ENCODE measurements around the gene ZNF736. TPM values are rescaled to one million over a fixed set of nuclear protein-coding genes. Genes with fewer than 3 reads are reported as not detected.
"Not testable (repeated sequence)": the region's sequence is repeated elsewhere in the genome, so short reads cannot be mapped to it uniquely, and the experiment has no call there.

Gene ZNF736
- total RNA-seq, 3 donors from 2014 or later: 11.0 to 14.0 (median 11.7) TPM

GRCh38 chr7:64314566-64314965, 805 bp downstream of the ZNF736 start:
- DNase-seq (no peak), ATAC-seq (no peak)
- no peak for TF ChIP-seq CTCF (IDR thresholded peaks at IDR 0.05)
- Histone ChIP-seq H3K9me3 (no peaks in the 10 kb centered on the region), H3K36me3 (ENCODE audit: low read depth) (no peaks in the 10 kb centered on the region), H3K4me3 (peak overlapping the region; percentile 67), H3K4me1 (ENCODE audit: low read depth) (peaks cover 7% of the 10 kb centered on the region)
- intact Hi-C loops (cut with DNase I, micrococcal nuclease): no loop called here

- ATAC-seq; DNase-seq; intact Hi-C loops (cut with DNase I, micrococcal nuclease); H3K36me3 ChIP-seq (ENCODE audit: low read depth); H3K4me1 ChIP-seq (ENCODE audit: low read depth); H3K4me3 ChIP-seq; H3K9me3 ChIP-seq: not testable (repeated sequence)
These were observed 2.4 kb downstream of the ZNF736 start for GRCh38 chr7:64316031-64316742.

GRCh38 chr7:64320547-64321513, 7.1 kb downstream of the ZNF736 start:
- ATAC-seq (no peak), DNase-seq (no peak)
- Histone ChIP-seq H3K4me3 (no peak overlapping the region), H3K9me3 (peaks cover 22% of the 10 kb centered on the region), H3K36me3 (ENCODE audit: low read depth) (no peaks in the 10 kb centered on the region), H3K4me1 (ENCODE audit: low read depth) (no peaks in the 10 kb centered on the region)
- TF ChIP-seq CTCF (IDR thresholded peaks at IDR 0.05): no peak
- intact Hi-C loops (cut with DNase I, micrococcal nuclease): no loop called here

GRCh38 chr7:64324166-64324565, 10.4 kb downstream of the ZNF736 start:
- not testable (repeated sequence) for ATAC-seq

GRCh38 chr7:64348713-64349210, 35.0 kb downstream of the ZNF736 start:
- H3K4me3 ChIP-seq; DNase-seq; ATAC-seq; H3K4me1 ChIP-seq (ENCODE audit: low read depth); intact Hi-C loops (cut with DNase I, micrococcal nuclease); H3K36me3 ChIP-seq (ENCODE audit: low read depth): not testable (repeated sequence)
- peaks cover 95% of the 10 kb centered on the region for H3K9me3 ChIP-seq

More at GRCh38 chr7:64324166-64324565, 10.4 kb downstream of the ZNF736 start:
- H3K4me1 ChIP-seq (ENCODE audit: low read depth); H3K4me3 ChIP-seq; DNase-seq; H3K36me3 ChIP-seq (ENCODE audit: low read depth); intact Hi-C loops (cut with DNase I, micrococcal nuclease): not testable (repeated sequence)
- peaks cover 52% of the 10 kb centered on the region for H3K9me3 ChIP-seq

- intact Hi-C loops (cut with DNase I, micrococcal nuclease): no loop called here
- H3K36me3 ChIP-seq (ENCODE audit: low read depth): no peaks in the 10 kb centered on the region
- no peak overlapping the region for H3K4me3 ChIP-seq
- no peaks in the 10 kb centered on the region for H3K4me1 ChIP-seq (ENCODE audit: low read depth)
- TF ChIP-seq CTCF (IDR thresholded peaks at IDR 0.05): no peak
- DNase-seq: no peak
- peaks cover 91% of the 10 kb centered on the region for H3K9me3 ChIP-seq
- no peak for ATAC-seq
These were observed 45.8 kb downstream of the ZNF736 start for GRCh38 chr7:64359543-64359942.

GRCh38 chr7:64371116-64371515, 57.4 kb downstream of the ZNF736 start:
- no peak overlapping the region for H3K4me3 ChIP-seq
- ATAC-seq (no peak), DNase-seq (no peak)
- H3K4me1 ChIP-seq (ENCODE audit: low read depth): no peaks in the 10 kb centered on the region
- peaks cover 75% of the 10 kb centered on the region for H3K9me3 ChIP-seq
- intact Hi-C loops (cut with DNase I, micrococcal nuclease): no loop called here
- no peaks in the 10 kb centered on the region for H3K36me3 ChIP-seq (ENCODE audit: low read depth)
- no peak for TF ChIP-seq CTCF (IDR thresholded peaks at IDR 0.05)
